Measurements from ENCODE around the gene CD109.

Gene CD109

DNA sequence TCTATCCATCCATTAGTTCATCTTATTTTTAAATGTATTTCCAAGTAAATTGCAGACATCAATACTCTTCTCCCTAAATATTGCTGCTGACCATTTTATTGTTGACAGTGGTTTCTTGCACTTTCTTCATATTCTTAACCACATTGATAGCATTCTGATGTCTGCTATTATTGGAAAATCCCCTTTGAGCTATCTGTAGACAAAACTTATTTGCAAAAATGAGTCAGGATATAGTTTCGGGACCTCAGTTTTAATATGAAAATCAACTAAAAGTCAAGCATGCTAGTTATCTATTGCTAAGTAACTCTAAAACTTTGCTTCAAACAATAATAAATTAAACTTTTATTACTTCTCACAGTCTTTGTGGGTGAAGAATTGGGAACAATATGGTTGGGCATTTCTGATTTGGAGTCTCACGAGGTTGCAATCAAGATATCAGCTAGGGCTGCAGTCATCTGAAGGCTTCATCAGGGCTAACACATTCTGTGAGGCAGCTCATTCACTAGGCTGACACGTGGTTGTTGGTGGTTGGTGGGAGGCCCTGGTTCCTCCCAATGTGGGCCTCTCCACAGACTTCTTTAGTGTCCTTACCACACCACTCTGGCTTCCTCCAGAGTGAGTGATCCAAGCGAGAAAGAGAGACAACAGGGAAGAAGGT is 32.7 kb downstream of the CD109 start:
- DNase-seq: peak; percentile 55 to 86

DNA sequence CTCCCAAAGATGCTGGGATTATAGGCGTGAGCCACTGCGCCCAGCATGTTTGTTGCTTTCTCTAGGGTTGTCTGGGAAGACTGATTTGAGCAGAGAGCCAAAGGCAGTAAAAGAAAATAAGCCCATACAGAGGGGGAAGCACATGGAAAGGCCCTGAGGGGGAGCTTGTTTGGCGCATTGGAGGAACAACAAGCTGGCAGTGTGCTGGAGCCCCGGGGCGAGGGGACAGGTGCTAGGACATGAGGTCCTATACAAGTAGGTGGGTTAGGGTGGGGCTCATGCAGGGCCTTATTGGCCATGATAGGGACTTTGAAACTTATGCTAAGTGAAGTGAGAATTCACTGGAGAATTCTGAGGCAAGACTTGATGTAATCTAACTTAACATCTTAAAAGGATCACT is 35.3 kb downstream of the CD109 start:
- DNase-seq: no peak

DNA sequence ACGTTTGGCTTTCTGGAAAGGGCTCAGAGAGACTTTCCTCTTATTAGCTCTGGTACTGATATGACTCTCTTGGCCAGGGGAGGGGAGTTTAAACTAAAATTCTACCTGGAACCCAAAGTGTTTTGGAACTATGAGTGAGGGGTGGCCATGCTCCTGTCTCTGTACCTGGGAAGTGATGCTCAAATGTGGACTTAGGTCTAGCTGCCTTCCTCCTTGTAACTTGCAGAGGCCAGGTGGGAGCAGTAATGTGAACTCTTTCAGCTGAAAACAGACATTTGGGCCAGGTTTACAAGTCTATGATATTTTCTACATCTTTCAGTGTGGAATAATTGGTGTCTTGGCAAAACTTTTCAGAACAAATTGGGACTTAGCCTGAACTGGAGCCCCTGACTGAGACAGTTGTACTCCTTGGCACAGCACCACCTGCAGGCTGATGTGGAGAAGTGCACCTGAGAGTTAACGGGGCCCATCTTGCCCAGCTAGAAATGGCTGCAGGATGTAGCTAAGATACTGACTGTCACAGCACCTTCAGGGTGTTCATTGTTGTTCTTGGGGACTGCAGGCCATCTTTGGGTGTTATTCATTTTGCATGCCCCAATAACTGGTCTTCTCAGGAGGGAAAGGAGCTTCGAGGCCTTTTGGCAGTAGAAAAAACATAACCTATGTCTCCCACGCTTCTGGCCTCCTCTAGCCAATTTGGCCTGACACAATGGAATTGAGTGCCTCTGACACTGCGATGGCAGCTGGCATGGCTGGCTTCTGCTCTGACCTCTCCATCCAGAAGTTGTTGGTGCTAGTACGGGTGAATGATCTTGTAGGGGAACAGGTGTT is 37.1 kb downstream of the CD109 start:
- DNase-seq: peak; percentile 67 to 75

DNA sequence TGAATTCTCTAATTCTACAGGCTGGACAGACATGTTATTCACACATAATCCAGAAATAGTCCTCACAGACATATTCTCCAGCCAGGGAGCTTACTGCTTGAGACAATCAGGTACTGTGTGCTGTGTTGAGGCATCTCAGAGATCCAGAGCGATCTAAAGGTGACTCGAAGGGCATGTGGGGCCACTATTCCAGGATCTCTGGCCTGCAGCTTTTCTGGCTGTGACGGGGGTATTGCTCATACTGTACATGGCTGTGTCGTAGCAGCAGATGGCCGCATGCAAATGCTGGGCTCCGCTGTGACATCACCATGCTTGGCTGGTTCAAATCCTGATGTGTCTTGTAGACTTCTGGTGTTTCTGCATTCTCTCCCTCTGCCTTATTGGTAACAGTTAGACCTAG is 37.8 kb downstream of the CD109 start:
- no peak for DNase-seq

DNA sequence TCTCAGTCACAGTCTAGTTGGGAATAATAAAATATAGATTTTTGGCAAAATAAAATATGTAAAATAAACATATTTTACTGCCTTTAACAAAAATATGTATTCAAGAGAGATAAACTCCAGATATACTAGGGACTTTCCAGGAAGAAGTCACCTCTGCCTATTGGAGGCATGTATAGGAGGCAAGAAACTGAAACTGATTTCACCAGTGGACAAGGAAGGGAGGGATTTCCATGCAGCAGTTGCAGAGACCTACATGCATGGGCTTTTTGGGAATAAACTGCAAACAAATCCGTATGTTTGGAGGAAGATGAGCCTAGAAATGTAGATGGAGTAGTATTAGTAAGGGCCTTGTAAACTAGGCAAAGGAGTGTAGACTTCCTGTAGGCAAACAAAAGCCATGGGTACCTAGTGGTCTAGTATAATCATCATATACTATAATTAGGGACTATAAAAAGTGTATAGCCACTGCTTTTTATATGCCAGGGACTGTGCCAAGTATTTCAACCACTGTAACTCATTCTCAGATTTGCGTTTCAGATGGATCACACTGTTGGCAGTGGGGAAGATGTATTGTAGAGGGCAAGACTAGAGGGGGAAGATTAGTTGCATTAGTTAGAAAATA is 38.9 kb downstream of the CD109 start:
- DNase-seq: no peak

DNA sequence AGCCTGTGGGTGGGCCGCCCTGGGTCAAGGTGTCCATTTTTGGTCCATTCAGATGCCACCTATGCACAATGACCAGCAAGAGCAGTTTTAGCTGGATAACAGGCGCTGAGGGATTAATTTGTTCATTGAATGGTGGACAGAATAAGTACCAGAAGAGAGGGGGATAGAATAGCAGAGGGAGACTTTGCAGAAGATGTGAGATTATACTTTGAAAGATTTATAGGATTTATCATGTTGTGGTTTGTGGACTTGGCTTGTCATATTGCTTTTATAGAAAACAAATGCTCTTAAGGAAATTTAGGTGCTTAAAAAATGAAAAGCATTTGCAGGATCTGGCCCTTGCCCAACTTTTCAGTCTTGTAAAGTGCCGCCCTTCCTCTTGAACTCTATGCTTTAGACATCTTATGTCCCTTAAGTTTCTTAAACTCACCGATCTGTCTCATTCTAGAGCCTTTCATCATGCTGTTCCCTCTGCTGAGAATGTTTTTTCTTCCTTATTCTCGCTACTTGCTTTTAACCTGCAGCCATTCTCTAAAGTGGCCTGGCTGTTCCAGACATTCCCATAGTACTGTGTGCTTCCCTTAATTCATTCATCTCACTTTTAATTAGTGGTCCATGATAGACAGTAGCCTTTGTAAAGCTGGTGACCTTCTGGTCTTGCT is 42.5 kb downstream of the CD109 start:
- no peak for DNase-seq

DNA sequence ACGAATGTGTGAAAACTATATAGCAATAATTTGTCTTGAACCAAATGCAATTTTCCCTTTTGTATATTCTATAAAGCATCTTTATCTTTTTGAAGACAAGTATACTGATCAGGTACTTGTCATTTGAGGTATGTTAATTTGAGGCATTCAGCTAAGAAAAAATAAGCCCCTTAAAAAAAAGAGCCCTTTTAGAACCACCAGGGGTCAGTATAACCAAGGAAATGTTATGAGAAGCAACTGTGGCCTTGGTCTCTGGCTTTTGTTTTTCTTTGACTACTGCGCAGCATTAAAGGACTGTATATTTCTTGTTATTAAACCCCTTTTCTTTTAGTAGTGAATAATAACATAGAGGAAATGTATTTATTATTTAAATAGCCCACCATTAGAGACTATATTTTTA is 43.1 kb downstream of the CD109 start:
- DNase-seq: peak; percentile 56 to 74

DNA sequence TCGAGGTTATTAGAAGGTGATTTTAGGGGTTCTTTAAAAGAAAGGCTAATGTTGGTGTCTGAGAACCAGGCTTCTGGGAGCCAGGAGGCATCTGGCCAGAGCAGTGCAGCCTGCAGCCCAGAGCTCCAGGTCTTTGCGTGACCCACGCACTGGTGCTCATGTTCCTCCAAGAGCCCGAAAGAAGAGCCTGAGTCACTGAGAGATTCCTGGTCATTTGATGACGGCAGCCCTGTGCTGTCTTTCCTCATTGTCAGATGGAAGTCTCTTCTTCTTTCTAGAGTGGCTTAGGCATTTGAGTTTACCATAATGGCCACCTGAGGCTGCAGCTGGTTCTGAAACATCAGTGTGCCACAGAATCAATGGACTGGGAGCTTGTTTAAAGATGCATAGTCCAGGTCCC is 46.4 kb downstream of the CD109 start:
- DNase-seq: peak in 1 of 2 donors; percentile 75

DNA sequence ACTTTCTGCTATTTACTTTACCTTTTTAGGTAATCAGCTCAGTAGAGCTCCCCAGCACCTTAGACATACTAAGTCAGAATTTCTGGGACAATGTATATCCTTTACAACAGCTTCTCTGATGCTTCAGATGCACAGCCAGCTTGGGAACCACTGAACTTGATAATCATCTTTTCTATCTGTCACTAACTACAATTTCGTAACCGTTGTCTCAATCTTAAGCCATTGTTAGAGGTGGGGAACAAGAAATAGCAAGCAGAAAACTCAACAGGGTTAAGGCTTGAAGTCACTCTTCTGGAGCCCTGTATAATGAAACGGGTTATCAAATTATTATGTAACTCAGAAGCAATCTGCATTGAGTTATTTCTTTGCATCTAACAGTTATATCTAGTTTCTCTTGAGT is 47.1 kb downstream of the CD109 start:
- DNase-seq: no peak

DNA sequence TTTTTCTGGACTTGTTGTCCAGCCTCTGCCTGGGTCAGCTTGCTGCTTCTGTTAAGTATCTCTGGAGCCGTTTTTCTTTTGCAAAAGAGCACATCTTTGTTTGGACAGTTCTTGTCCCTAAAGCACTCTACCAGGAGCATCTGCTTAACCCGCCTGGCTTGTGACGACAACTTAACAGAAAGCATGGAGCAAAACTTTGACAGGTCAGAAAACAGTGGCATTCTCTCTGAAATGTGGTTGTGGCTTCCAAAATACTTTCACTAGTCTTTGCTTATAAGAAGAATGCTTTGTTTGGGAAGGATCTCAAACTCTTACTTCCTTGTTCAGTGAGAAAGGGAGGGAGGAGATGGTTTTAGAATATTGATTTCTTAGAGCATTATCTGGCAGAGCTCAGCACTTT is 47.6 kb downstream of the CD109 start:
- no peak for DNase-seq

DNA sequence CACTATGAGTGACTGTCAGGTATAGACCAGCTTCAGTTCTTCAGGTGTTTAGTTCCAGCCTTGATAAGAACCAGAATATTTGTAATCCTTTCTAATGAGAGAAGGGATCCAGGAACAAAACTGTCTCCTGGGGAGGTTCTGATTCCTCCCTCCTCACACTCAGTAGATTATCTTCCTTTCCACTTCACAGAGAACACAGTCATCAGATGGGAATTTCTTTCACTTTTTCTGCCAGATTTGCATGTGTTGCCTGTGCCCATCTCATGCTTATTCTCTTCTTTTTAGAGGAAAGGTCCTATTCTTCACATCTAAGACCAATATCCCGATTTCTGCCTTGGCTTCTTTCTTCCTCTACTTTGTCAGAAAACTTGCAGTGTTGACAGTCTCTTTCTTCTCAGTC is 50.8 kb downstream of the CD109 start:
- DNase-seq: no peak

DNA sequence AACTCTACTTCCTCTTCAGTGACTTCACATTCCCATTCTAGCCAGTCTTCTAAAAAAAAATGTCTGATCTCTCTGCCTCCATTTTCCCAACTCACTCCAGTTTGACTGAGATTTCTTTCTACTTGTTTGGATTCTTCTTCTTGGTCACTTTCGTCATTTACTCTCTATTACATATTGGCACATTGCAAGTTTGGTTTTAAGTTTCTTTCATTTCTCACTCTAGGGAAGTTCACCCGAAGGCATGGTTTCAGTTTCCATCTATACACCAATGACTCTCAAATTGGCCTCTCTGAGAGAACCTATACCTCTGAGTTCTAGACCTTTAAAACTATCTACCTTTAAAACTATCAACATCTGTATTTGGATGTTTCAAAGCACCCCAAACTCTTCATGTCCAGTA is 51.3 kb downstream of the CD109 start:
- peak; percentile 50 to 73 for DNase-seq

DNA sequence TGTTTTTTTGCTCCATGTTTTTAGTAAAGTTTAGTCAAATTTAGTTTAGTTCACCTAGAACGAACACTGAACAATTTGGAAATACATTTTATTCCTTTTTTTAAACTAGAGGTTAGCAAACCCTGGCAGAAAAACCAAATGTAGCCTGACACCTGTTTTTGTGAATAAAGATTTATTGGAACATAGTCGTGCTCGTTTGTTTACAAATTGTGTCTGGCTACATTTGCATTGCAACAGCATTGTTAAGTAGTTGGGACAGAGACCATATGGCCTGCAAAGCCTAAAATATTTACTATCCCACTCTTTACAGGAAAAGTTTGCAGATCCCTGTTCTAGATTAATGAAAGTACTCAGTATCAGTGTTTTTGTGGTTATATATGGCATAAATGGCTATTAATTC is 56.9 kb downstream of the CD109 start:
- no peak for DNase-seq

DNA sequence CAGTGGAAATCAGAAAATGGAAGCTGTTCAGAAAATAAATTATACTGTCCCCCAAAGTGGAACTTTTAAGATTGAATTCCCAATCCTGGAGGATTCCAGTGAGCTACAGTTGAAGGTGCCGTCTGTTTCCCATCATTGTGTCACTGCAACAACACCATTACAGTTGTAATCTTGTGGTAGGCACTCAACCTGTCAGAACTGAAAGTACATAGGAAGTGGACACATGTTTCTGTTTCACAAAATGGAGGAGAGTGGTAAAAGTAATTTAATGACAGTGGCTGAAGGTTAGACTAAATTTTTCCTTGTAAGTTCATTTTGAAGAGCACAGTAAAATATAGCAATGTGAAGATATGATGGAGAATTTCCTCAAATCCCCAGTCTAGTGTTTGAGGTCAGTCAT is 70.0 kb downstream of the CD109 start:
- no peak for DNase-seq

DNA sequence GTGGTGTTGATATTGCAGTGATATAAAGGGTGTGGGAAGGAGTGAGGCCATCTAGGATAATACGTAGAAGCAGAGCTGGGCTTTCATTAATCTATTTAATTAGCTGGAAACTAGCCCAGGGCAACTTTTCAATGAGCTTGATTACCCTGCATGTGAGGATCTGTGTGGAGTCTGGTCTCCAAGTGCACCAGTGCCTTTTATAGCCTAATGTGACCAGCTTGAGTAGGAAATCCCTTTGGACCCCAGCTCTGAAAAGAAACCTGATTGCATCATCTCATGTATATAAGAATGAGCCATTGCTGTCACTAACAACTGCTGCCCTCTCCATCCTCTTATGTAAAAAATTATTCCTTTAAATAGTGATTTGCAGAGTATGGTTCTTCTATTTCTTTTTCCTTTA is 72.6 kb downstream of the CD109 start:
- no peak for DNase-seq

DNA sequence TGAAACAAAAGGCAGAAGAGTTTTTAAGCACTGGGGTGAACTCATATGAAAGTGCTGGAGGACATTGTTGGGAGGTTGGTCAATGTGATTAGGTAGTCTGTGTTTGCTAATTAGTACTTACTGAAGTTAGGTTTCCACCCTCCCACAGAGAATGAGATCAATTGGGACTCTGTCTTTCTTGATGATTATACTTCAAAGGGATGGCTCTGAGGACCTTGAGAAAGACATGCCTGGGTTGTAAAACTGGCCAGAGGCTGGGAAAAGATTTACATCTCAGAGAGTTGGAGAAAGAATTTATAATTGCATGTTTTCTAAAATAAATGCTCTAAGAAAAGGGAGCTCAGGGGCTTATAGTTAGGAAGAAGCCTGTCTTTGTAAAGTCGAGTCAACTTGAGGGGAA is 74.0 kb downstream of the CD109 start:
- DNase-seq: no peak

DNA sequence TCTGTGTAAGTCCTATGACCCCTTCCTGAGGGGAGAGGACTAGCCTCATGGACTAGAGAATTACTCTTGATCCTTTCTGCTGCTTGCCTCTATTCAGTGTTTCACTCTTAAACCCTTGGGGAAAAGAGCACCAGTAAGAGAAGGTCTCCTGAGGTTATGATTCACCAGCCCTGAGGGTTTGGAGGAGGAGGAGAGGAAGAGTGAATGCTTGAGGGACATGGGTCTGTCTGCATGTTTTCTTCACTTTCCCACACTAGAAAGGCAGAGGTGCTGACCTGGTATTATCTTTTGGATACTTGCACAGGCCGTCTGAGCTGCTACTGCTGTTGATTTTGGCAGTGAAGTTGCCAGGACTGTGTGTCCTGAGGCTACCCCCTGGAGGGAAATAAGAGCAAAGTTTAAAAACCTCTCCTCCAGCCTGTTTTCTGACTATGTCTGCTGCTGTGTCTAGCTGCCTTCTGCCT is 78.3 kb downstream of the CD109 start:
- no peak for DNase-seq

DNA sequence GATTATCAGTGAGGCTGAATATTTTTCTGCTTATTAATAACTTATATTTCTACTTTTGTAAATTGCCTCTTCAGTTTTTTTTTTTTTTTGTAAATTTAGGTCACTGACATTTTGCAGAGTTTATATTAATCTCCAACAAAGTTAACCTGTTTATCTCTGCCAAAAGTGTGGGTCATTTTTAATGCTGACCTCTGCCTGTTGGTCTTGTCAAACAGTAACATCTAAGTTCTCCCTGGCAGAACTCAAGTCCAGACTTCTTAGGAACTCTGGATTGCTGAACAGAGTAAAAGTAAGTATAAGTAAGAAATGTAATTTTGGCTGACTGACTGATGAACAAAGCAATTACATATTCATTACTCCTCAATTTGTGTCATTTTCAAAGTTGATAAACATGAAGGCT is 83.9 kb downstream of the CD109 start:
- DNase-seq: no peak

DNA sequence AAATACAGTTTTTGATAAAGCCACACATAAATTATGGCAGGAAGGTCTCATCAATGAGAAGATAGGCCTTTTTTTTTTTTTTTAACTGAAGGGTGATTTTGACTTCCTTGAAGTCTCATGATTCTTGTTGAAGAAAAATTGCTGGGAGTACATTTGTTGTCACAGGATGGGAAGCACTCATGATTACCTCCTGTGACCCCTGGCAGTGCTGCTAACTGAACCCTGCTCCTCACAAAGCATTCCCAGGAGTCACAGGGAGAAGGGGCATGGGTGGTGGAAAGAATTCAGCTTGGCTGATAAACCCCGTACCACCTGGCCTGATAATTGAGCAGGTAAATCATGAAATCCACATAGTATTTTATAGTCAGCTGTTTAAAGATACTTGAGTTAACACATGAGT is 86.9 kb downstream of the CD109 start:
- DNase-seq: no peak

DNA sequence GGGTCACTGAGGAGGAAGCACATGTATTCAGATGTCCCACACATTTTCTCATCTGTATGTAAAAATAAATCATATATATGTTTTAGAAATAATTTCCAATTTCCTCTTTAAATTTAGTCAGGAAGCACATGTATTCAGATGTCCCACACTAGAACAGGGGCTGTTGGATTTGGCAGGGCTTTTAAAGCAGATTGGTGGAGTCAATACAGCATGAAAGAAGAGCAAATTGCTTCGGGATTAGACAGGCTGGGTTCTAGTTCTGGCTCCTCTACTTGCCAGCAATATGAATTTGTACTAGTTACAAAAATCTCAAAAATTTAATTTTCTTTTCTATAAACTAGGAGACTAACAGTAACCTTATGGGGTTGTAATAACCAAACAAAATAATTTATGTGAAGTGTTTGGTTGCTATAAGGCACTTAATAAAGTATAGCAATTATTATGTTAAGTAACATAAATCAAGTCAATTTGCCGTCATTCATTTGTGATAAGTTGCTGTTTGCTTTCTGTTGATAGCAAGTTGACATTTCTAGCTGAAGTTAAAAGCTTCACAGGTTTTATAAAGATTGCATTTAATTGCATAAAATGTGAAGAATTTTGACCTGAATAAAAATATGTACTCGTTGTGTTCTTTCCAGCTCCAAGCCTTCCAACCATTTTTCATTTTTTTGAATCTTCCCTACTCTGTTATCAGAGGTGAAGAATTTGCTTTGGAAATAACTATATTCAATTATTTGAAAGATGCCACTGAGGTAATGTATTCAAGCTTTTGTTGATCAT is 88.9 kb downstream of the CD109 start:
- DNase-seq: no peak

DNA sequence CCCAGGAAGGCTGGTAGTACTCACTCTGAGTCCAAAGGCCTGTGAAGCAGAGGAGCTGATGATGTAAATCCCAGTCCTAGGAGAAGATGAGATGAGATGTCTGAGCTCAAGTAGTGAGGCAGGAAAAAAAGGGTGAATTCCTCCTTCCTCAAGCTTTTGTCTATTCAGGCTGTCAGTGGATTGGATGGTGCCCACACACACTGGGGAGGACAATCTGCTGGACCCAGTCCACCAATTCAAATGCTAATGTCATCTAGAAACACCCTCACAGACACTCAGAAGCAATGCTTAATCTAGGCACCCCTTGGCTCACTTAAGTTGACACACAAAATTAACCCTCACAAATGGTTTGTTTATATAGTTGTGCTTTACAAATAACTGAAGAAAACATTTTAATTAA is 94.6 kb downstream of the CD109 start:
- DNase-seq: no peak

DNA sequence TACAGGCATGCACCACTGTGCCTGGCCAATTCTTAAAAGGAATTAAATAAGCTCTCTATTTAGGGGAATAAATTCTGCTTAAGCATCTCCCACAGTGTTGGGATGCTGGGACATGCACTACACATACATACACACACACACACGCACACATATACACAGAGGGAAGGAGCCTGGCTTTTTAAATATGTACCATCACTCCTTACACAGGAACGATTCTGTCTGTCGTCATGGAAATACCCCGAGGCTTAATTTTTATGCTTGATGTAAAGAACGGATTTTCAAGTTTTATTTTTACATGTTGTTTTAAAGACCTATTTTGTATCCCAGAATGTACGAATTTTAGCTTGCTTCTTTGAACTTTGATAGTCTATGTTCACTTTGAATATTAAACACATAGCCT is 95.3 kb downstream of the CD109 start:
- no peak for DNase-seq

DNA sequence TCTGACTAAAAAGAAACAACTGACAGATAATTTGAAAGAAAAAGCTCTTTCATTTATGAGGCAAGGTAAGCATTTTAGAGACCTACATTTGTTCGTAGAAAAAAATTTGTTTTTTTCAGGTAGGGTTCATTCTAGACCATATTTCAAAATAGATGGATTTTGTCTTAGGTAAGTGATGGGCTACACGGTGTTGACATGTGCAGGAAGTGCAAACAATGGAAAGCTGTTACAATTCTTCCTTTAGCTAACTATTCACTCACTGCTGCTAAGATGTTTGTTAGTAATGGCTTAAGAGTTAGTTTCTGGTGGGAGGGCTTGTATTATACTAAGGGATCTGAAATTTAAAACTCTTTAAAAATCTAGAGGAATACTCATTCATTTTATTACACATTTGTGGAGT is 96.7 kb downstream of the CD109 start:
- no peak for DNase-seq
